Testis (tissue), 2 donors: Measurements from ENCODE around the gene CEMIP.

Source experiments
- CTCF ChIP-seq, 3 experiments: fragments of 450-650 bp in 2 of 3; fragments of 200-600 bp in 1 of 3; sonication (generic) in 1 of 3; IDR thresholded peaks; one replicate each; pipeline ENCODE4 v1.5.1; 2016 to 2019; ENCODE audit warnings: antibody characterized with exemption in 3 of 3, mild to moderate bottlenecking in 2 of 3, moderate library complexity in 1 of 3
- POLR2A ChIP-seq: fragments of 450-650 bp; IDR thresholded peaks from one replicate; pipeline ENCODE4 v1.6.1; 2017; ENCODE audit warnings: antibody characterized with exemption, mild to moderate bottlenecking, moderate library complexity

GRCh38 chr15:80942746-80943565, 163.8 kb downstream of the CEMIP start:
- TF ChIP-seq CTCF (IDR thresholded peaks at IDR 0.05), result no peak
- no peak for TF ChIP-seq POLR2A
